Activated T-cell treated with anti-CD3 and anti-CD28 coated beads, Interleukin-2, amount 50 U/mL, for 24 hours (primary cell): ENCODE measurements around the gene C12orf75.
"Not testable (repeated sequence)": the region's sequence is repeated elsewhere in the genome, so short reads cannot be mapped to it uniquely, and the experiment has no call there.

ENCODE experiments used
- DNase-seq: peaks from one replicate; pipeline ENCODE4 v3.0.0-alpha.2; 2020
- H3K27ac Mint-ChIP-seq: 2 replicates; pipeline ENCODE4 v1.8.0; 2020; ENCODE audit warnings: mild to moderate bottlenecking, mixed read lengths
- H3K27me3 Mint-ChIP-seq: 2 replicates; pipeline ENCODE4 v1.8.0; 2020; ENCODE audit warnings: mixed read lengths
- H3K36me3 Mint-ChIP-seq: 2 replicates; pipeline ENCODE4 v1.8.0; 2020; ENCODE audit warnings: low read depth, mixed read lengths
- H3K4me1 Mint-ChIP-seq: 2 replicates; pipeline ENCODE4 v1.8.0; 2020; ENCODE audit warnings: low read depth, mixed read lengths
- H3K4me3 Mint-ChIP-seq: 2 replicates; pipeline ENCODE4 v1.8.0; 2020; ENCODE audit warnings: mild to moderate bottlenecking, moderate library complexity, mixed read lengths
- H3K9me3 Mint-ChIP-seq: 2 replicates; pipeline ENCODE4 v1.8.0; 2020; ENCODE audit warnings: mixed read lengths

C12orf75 gene

DNA sequence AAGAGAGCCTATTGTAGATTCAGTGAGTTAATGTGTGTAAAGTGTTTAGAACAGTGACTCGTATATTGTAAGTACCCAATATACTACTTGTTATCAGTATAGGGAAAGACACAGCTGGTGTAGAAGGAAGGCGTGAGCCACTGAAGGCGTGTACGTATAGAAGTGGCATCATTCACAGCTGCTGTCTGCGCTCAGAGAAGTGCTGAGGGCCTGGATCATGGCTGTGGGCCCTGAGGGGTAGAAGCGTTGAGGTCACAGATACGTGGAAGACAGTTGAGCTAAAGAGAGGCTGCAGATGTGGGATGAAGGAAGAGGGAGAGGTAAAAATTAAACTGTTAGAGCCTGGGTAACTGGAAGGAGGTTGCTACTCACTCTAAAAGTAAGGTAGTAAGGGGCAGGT is 5.9 kb downstream of the C12orf75 start:
- no peak overlapping the region for H3K27ac Mint-ChIP-seq
- no peak overlapping the region for H3K4me3 Mint-ChIP-seq
- DNase-seq: no peak
- H3K36me3 Mint-ChIP-seq: peaks cover 15% of the 10 kb centered on the region
- H3K4me1 Mint-ChIP-seq: peaks cover 49% of the 10 kb centered on the region
- peaks cover 9% of the 10 kb centered on the region for H3K9me3 Mint-ChIP-seq
- H3K27me3 Mint-ChIP-seq: no peaks in the 10 kb centered on the region

DNA sequence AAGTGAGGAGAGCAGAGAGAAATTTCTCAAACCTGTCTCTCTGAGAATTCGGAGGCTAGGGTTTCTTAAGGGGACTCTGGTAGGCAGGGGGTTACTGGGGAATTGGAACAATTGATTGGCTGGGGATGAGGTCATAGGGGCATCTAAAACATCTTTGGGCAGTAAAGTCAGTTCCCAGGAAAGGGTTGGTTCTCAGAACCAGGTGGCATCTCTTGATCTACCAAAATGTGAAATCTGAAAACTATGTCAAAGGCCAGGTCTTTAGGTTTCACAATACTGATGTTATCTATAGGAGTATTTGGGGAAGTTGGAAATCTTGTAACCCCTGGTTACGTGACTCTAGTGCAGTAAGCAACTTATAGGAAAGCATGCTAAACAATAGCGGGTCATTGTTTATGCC is 6.9 kb downstream of the C12orf75 start:
- Mint-ChIP-seq H3K36me3 (peaks cover 22% of the 10 kb centered on the region), H3K27me3 (no peaks in the 10 kb centered on the region), H3K4me1 (peaks cover 48% of the 10 kb centered on the region), H3K9me3 (peaks cover 16% of the 10 kb centered on the region), H3K27ac (no peak overlapping the region), H3K4me3 (no peak overlapping the region)
- DNase-seq: no peak

- peaks cover 16% of the 10 kb centered on the region for H3K9me3 Mint-ChIP-seq
- no peaks in the 10 kb centered on the region for H3K27me3 Mint-ChIP-seq
- no peak overlapping the region for H3K27ac Mint-ChIP-seq
- DNase-seq: no peak
- H3K36me3 Mint-ChIP-seq: peaks cover 24% of the 10 kb centered on the region
- peaks cover 38% of the 10 kb centered on the region for H3K4me1 Mint-ChIP-seq
- H3K4me3 Mint-ChIP-seq: no peak overlapping the region
Measured at GRCh38 chr12:105338966-105339365, 8.5 kb downstream of the C12orf75 start.

DNA sequence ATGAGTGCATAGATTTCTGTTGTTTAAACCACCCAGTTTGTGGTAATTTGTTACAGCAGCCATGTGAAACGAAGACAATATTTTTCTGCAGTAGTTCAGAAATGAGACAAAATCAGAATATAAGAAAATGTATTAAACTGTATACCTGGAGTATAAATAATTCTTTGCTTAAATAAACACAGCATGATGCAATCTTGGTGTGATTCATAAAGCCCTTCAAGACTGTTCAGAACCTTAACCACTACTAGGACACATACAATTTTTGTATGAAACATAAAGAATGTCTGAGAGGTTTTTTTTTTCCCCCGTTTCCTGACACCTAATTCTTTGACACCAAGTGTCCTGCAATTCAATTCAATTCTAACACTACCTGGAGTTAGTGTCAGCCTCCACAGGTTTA is 10.5 kb downstream of the C12orf75 start:
- Mint-ChIP-seq H3K36me3 (peaks cover 24% of the 10 kb centered on the region), H3K9me3 (peaks cover 16% of the 10 kb centered on the region), H3K27ac (no peak overlapping the region), H3K4me1 (peaks cover 24% of the 10 kb centered on the region), H3K4me3 (no peak overlapping the region), H3K27me3 (no peaks in the 10 kb centered on the region)
- DNase-seq: no peak

DNA sequence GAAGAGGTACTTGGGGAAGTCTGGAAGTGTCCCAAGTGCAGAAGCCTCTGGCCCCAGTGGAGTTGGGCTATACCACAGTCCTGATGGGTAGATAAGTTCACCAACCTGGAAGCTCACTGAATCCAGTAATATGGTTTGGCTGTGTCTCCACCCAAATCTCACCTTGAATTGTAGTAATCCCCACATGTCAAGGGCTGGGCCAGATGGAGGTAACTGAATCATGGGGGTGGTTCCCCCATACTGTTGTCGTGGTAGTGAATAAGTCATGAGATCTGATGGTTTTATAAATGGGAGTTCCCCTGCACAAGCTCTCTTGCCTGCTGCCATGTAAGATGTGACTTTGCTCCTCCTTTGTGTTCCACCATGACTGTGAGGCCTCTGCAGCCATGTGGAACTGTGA is 11.1 kb downstream of the C12orf75 start:
- not testable (repeated sequence) for H3K27me3 Mint-ChIP-seq, H3K4me3 Mint-ChIP-seq, DNase-seq, H3K27ac Mint-ChIP-seq
- Mint-ChIP-seq H3K4me1 (peaks cover 19% of the 10 kb centered on the region), H3K36me3 (peaks cover 27% of the 10 kb centered on the region), H3K9me3 (peaks cover 16% of the 10 kb centered on the region)

GRCh38 chr12:105342464-105342863 is 12.0 kb downstream of the C12orf75 start:
- Mint-ChIP-seq H3K36me3 (peaks cover 24% of the 10 kb centered on the region), H3K27ac (no peak overlapping the region)

GRCh38 chr12:105343836-105344235 is 13.3 kb downstream of the C12orf75 start:
- Mint-ChIP-seq H3K9me3 (peaks cover 16% of the 10 kb centered on the region), H3K27ac (no peak overlapping the region), H3K4me1 (peaks cover 13% of the 10 kb centered on the region), H3K36me3 (peaks cover 24% of the 10 kb centered on the region), H3K27me3 (no peaks in the 10 kb centered on the region), H3K4me3 (no peak overlapping the region)
- DNase-seq: no peak

More at GRCh38 chr12:105342464-105342863, 12.0 kb downstream of the C12orf75 start:
- Mint-ChIP-seq H3K27me3 (no peaks in the 10 kb centered on the region), H3K9me3 (peaks cover 16% of the 10 kb centered on the region), H3K4me3 (no peak overlapping the region), H3K4me1 (peaks cover 14% of the 10 kb centered on the region)
- no peak for DNase-seq

GRCh38 chr12:105347499-105347898 is 17.0 kb downstream of the C12orf75 start:
- Mint-ChIP-seq H3K27ac (no peak overlapping the region), H3K27me3 (no peaks in the 10 kb centered on the region), H3K4me1 (peaks cover 14% of the 10 kb centered on the region), H3K9me3 (no peaks in the 10 kb centered on the region), H3K4me3 (no peak overlapping the region), H3K36me3 (peaks cover 10% of the 10 kb centered on the region)
- DNase-seq: no peak

DNA sequence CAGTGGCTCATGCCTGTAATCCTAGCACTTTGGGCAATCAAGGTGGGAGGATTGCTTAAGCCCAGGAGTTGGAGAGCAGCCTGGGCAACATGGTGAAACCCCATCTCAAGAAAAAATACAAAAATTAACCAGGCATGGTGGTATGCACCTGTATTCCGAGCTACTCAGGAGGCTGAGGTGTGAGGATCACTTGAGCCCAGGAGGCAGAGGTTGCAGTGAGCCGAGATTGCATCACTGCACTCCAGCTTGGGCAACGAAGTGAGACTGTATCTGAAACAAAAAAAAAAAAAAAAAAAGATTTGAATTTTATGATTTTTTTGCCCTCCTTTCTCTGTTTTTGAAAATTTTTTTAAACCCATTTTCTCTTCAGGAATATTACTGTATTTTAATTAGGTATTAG is 17.7 kb downstream of the C12orf75 start:
- Mint-ChIP-seq H3K27ac (no peak overlapping the region), H3K36me3 (peaks cover 10% of the 10 kb centered on the region), H3K9me3 (no peaks in the 10 kb centered on the region), H3K27me3 (no peaks in the 10 kb centered on the region), H3K4me3 (no peak overlapping the region), H3K4me1 (peaks cover 14% of the 10 kb centered on the region)
- no peak for DNase-seq

DNA sequence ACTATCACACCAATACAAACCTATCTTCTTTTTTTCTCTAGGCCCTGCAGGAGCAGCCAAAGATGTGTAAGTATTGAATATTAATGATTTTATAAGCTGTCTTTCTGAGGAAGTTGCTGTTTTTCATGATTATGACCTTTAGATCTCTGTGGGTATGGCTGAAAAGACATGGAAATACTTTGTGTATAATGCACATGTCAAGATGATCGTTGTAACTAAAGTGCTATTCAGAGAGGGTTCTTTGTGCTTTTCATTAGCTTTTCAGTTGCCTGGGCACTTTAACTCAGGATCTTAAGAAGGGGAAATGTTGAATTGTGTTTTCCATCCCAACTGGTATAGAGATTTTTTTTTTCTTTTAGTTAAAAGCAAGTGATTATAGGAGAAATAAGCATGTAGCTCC is 18.1 kb downstream of the C12orf75 start:
- DNase-seq: no peak
- Mint-ChIP-seq H3K4me3 (no peak overlapping the region), H3K27me3 (no peaks in the 10 kb centered on the region), H3K9me3 (no peaks in the 10 kb centered on the region), H3K27ac (no peak overlapping the region), H3K4me1 (peaks cover 14% of the 10 kb centered on the region), H3K36me3 (peaks cover 10% of the 10 kb centered on the region)

DNA sequence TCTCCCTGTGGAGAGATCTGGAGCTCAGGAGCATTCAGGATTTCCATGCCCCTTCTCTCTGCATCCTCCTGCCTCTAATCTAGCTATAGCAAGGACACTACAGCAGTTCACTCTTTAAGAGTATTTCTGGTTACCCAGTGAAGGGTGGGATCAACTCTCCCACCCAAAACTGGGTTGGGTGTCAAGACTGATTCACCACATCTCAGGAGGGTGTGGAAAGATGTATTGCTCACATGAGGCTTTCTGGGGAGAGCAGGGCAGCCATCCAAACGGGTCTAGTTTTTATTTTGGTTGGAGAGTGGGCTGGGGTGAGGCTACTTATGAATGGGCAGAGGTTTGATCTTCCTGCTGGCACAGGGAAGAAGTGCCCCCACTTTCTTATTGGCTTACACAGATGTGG is 18.6 kb downstream of the C12orf75 start:
- H3K27me3 Mint-ChIP-seq: no peaks in the 10 kb centered on the region
- H3K27ac Mint-ChIP-seq: no peak overlapping the region
- H3K36me3 Mint-ChIP-seq: peaks cover 7% of the 10 kb centered on the region
- H3K9me3 Mint-ChIP-seq: no peaks in the 10 kb centered on the region
- no peak for DNase-seq
- no peak overlapping the region for H3K4me3 Mint-ChIP-seq
- H3K4me1 Mint-ChIP-seq: peaks cover 14% of the 10 kb centered on the region

DNA sequence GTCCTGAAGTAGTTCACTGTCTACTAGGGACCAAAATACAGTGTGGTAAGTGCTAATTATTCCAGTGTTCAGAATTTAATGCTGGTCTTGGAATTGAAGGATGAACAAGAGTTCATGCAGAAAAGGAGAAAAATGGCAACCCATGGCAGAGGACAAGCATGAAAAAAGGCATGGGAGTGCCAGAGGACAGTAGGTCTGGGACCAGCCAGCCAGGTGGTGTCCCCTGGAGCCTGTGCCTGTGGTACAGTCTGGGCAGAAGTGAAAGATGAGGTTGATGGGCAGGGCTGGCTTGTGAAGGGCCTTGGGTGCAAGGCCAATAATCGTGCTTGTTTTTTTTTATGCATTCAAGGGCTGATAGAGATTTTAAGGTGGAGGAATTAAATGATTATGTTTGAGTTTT is 21.0 kb downstream of the C12orf75 start:
- Mint-ChIP-seq H3K36me3 (peaks cover 4% of the 10 kb centered on the region), H3K4me3 (no peak overlapping the region), H3K27ac (peak overlapping the region; percentile 12)

GRCh38 chr12:105352052-105352451 is 21.6 kb downstream of the C12orf75 start:
- DNase-seq: no peak
- no peaks in the 10 kb centered on the region for H3K9me3 Mint-ChIP-seq
- peaks cover 4% of the 10 kb centered on the region for H3K36me3 Mint-ChIP-seq
- H3K27me3 Mint-ChIP-seq: no peaks in the 10 kb centered on the region
- H3K4me3 Mint-ChIP-seq: no peak overlapping the region
- peaks cover 26% of the 10 kb centered on the region for H3K4me1 Mint-ChIP-seq
- no peak overlapping the region for H3K27ac Mint-ChIP-seq

More for the DNA sequence above, 21.0 kb downstream of the C12orf75 start:
- H3K27me3 Mint-ChIP-seq: no peaks in the 10 kb centered on the region
- H3K9me3 Mint-ChIP-seq: no peaks in the 10 kb centered on the region
- H3K4me1 Mint-ChIP-seq: peaks cover 21% of the 10 kb centered on the region
- no peak for DNase-seq

DNA sequence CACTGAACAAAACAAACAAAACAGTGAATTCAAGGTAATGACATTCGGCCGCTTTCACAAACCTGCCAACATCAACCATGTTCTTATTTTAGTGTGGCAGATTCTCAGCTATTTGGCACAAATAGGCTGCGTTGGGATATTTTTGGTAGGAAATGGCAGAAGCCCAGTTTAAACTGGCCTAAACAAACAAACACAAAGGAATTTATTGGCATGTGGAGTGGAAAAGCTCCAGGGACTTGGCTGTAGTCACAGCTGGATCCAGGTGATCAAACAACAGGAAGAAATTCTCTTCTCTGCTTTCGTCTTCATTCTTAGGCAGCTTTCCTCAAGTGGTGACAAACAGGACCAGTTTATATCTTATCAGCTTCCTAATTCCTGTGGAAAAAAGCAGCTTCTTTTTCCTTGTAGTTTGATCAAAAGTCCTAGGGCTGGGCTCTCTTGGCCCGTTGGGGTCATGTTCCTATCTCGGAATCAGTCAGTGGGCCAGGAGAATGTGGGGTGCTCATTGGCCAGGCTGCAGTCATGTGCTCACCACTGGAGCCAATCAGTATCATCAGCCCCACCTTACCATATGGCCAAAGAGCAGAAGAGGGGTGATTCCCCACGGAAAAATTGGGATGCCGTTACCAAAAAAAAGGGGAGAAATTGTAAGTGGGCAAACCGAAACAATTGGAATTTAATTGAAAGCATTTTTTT is 22.6 kb downstream of the C12orf75 start:
- Mint-ChIP-seq H3K27ac (no peak overlapping the region), H3K9me3 (no peaks in the 10 kb centered on the region), H3K4me3 (no peak overlapping the region), H3K36me3 (peaks cover 4% of the 10 kb centered on the region), H3K27me3 (no peaks in the 10 kb centered on the region), H3K4me1 (peaks cover 34% of the 10 kb centered on the region)
- DNase-seq: no peak

- peaks cover 2% of the 10 kb centered on the region for H3K36me3 Mint-ChIP-seq
- H3K9me3 Mint-ChIP-seq: no peaks in the 10 kb centered on the region
- H3K27me3 Mint-ChIP-seq: no peaks in the 10 kb centered on the region
- no peak for DNase-seq
- H3K4me1 Mint-ChIP-seq: peaks cover 32% of the 10 kb centered on the region
- no peak overlapping the region for H3K27ac Mint-ChIP-seq
- H3K4me3 Mint-ChIP-seq: no peak overlapping the region
Measured at GRCh38 chr12:105355752-105356151, 25.3 kb downstream of the C12orf75 start.
